Activated CD8-positive, alpha-beta T cell treated with anti-CD3 and anti-CD28 coated beads, Interleukin-2, amount 10 ng/mL, durations not matched to agents 7 days and 5 days (primary cell): ENCODE measurements around the gene KIF26B. TPM values are rescaled to one million over a fixed set of nuclear protein-coding genes. Genes with fewer than 3 reads are reported as not detected.

Experiments
- ATAC-seq: fragments of 150-1000 bp; cut with Tn5 transposase; one replicate; pipeline ENCODE4 v1.10.0; 2021; ENCODE audit warnings: moderate library complexity
- CTCF ChIA-PET: fragments of 350-600 bp; sonication (Branson Sonifier 250); formaldehyde crosslinking; loops from one replicate; lab custom pipeline; 2021; ENCODE audit warnings: antibody characterized with exemption; lab: Charles Lee
- POLR2A ChIA-PET: fragments of 350-600 bp; sonication (Branson Sonifier 250); formaldehyde crosslinking; loops from one replicate; lab custom pipeline; 2021; ENCODE audit warnings: antibody characterized with exemption; lab: Charles Lee
- DNase-seq: peaks from one replicate; pipeline ENCODE4 v3.0.0-alpha.2; 2020
- H3K27ac Mint-ChIP-seq: one replicate; pipeline ENCODE4 v1.8.0; 2021; ENCODE audit warnings: mild to moderate bottlenecking, mixed read lengths
- H3K27me3 Mint-ChIP-seq: one replicate; pipeline ENCODE4 v1.8.0; 2021; ENCODE audit warnings: low read depth, mixed read lengths
- H3K36me3 Mint-ChIP-seq: one replicate; pipeline ENCODE4 v1.8.0; 2021; ENCODE audit warnings: low read depth, mixed read lengths
- H3K4me1 Mint-ChIP-seq: one replicate; pipeline ENCODE4 v1.8.0; 2021; ENCODE audit warnings: low read depth, mixed read lengths
- H3K4me3 Mint-ChIP-seq: one replicate; pipeline ENCODE4 v1.8.0; 2021; ENCODE audit warnings: mild to moderate bottlenecking, mixed read lengths
- H3K9me3 Mint-ChIP-seq: one replicate; pipeline ENCODE4 v1.8.0; 2022; ENCODE audit warnings: mixed read lengths; ENCODE audit not compliant: insufficient read depth
- total RNA-seq, 2 experiments: library from RNA; stranded (reverse); gene quantifications; one replicate each; pipeline ENCODE4 v1.2.3, GENCODE V29; 2021

Gene KIF26B
- total RNA-seq, 2 experiments from 2014 or later: 0.03 to 0.08 TPM

GRCh38 chr1:245277276-245277675 lies 122.5 kb downstream of the KIF26B start:
- ATAC-seq (no peak), DNase-seq (peak; percentile 31)
- H3K4me1 Mint-ChIP-seq: no peaks in the 10 kb centered on the region
- H3K36me3 Mint-ChIP-seq: no peaks in the 10 kb centered on the region
- H3K4me3 Mint-ChIP-seq: no peak overlapping the region
- POLR2A ChIA-PET: no interaction called here
- CTCF ChIA-PET: no interaction called here
- no peaks in the 10 kb centered on the region for H3K9me3 Mint-ChIP-seq
- peaks cover 13% of the 10 kb centered on the region for H3K27me3 Mint-ChIP-seq
- no peak overlapping the region for H3K27ac Mint-ChIP-seq

- Mint-ChIP-seq H3K9me3 (no peaks in the 10 kb centered on the region), H3K4me1 (no peaks in the 10 kb centered on the region), H3K36me3 (no peaks in the 10 kb centered on the region), H3K27me3 (peaks cover 5% of the 10 kb centered on the region), H3K4me3 (no peak overlapping the region), H3K27ac (no peak overlapping the region)
- ChIA-PET CTCF (no interaction called here), POLR2A (no interaction called here)
- DNase-seq (no peak), ATAC-seq (no peak)
These were observed 124.1 kb downstream of the KIF26B start for GRCh38 chr1:245278846-245279245.

GRCh38 chr1:245279346-245279745 lies 124.6 kb downstream of the KIF26B start:
- Mint-ChIP-seq H3K4me3 (no peak overlapping the region), H3K36me3 (no peaks in the 10 kb centered on the region), H3K4me1 (no peaks in the 10 kb centered on the region), H3K27me3 (peaks cover 5% of the 10 kb centered on the region), H3K9me3 (no peaks in the 10 kb centered on the region), H3K27ac (no peak overlapping the region)
- ChIA-PET POLR2A (no interaction called here), CTCF (no interaction called here)
- ATAC-seq (no peak), DNase-seq (no peak)

- no peaks in the 10 kb centered on the region for H3K4me1 Mint-ChIP-seq
- no peak overlapping the region for H3K27ac Mint-ChIP-seq
- ATAC-seq: no peak
- no peak for DNase-seq
- no peaks in the 10 kb centered on the region for H3K27me3 Mint-ChIP-seq
- no peak overlapping the region for H3K4me3 Mint-ChIP-seq
- CTCF ChIA-PET: no interaction called here
- no peaks in the 10 kb centered on the region for H3K36me3 Mint-ChIP-seq
- H3K9me3 Mint-ChIP-seq: no peaks in the 10 kb centered on the region
- POLR2A ChIA-PET: no interaction called here
These were observed 128.2 kb downstream of the KIF26B start for GRCh38 chr1:245283001-245283400.

- ChIA-PET CTCF (no interaction called here), POLR2A (no interaction called here)
- ATAC-seq (no peak), DNase-seq (no peak)
- Mint-ChIP-seq H3K4me3 (no peak overlapping the region), H3K36me3 (no peaks in the 10 kb centered on the region), H3K4me1 (no peaks in the 10 kb centered on the region), H3K27me3 (no peaks in the 10 kb centered on the region), H3K27ac (no peak overlapping the region), H3K9me3 (no peaks in the 10 kb centered on the region)
These were observed 130.4 kb downstream of the KIF26B start for GRCh38 chr1:245285168-245285567.

GRCh38 chr1:245288796-245289195 lies 134.0 kb downstream of the KIF26B start:
- DNase-seq (no peak), ATAC-seq (no peak)
- POLR2A ChIA-PET: no interaction called here
- Mint-ChIP-seq H3K27ac (no peak overlapping the region), H3K27me3 (no peaks in the 10 kb centered on the region), H3K9me3 (no peaks in the 10 kb centered on the region), H3K4me3 (no peak overlapping the region), H3K36me3 (no peaks in the 10 kb centered on the region), H3K4me1 (no peaks in the 10 kb centered on the region)
- CTCF ChIA-PET: no interaction called here

- Mint-ChIP-seq H3K36me3 (no peaks in the 10 kb centered on the region), H3K9me3 (no peaks in the 10 kb centered on the region), H3K27me3 (no peaks in the 10 kb centered on the region), H3K4me3 (no peak overlapping the region), H3K4me1 (no peaks in the 10 kb centered on the region), H3K27ac (no peak overlapping the region)
- POLR2A ChIA-PET: no interaction called here
- no peak for ATAC-seq
- DNase-seq: no peak
- CTCF ChIA-PET: no interaction called here
These were observed 136.1 kb downstream of the KIF26B start for GRCh38 chr1:245290836-245291235.

GRCh38 chr1:245291351-245291750 lies 136.6 kb downstream of the KIF26B start:
- ChIA-PET POLR2A (interaction anchor here (0.6 kb wide), 1 partner anchor 30 kb away, joined by 3 read pairs; no protein-coding TSS in a partner anchor), CTCF (no interaction called here)
- Mint-ChIP-seq H3K27ac (no peak overlapping the region), H3K27me3 (no peaks in the 10 kb centered on the region), H3K4me3 (no peak overlapping the region), H3K9me3 (no peaks in the 10 kb centered on the region), H3K4me1 (no peaks in the 10 kb centered on the region), H3K36me3 (no peaks in the 10 kb centered on the region)
- ATAC-seq: no peak
- no peak for DNase-seq

- no peaks in the 10 kb centered on the region for H3K4me1 Mint-ChIP-seq
- ChIA-PET CTCF (no interaction called here), POLR2A (interaction anchor here (0.6 kb wide), 1 partner anchor 29 kb away, joined by 3 read pairs; no protein-coding TSS in a partner anchor)
- no peak overlapping the region for H3K27ac Mint-ChIP-seq
- H3K9me3 Mint-ChIP-seq: no peaks in the 10 kb centered on the region
- DNase-seq (no peak), ATAC-seq (no peak)
- no peak overlapping the region for H3K4me3 Mint-ChIP-seq
- no peaks in the 10 kb centered on the region for H3K36me3 Mint-ChIP-seq
- no peaks in the 10 kb centered on the region for H3K27me3 Mint-ChIP-seq
These were observed 137.4 kb downstream of the KIF26B start for GRCh38 chr1:245292141-245292540.

GRCh38 chr1:245292553-245292952 lies 137.8 kb downstream of the KIF26B start:
- no peak for ATAC-seq
- H3K27ac Mint-ChIP-seq: no peak overlapping the region
- H3K9me3 Mint-ChIP-seq: no peaks in the 10 kb centered on the region
- no peak for DNase-seq
- H3K27me3 Mint-ChIP-seq: no peaks in the 10 kb centered on the region
- H3K4me1 Mint-ChIP-seq: no peaks in the 10 kb centered on the region
- H3K36me3 Mint-ChIP-seq: no peaks in the 10 kb centered on the region
- H3K4me3 Mint-ChIP-seq: no peak overlapping the region
- CTCF ChIA-PET: no interaction called here
- POLR2A ChIA-PET: no interaction called here

GRCh38 chr1:245294020-245294419 lies 139.2 kb downstream of the KIF26B start:
- Mint-ChIP-seq H3K9me3 (no peaks in the 10 kb centered on the region), H3K27ac (no peak overlapping the region), H3K4me3 (no peak overlapping the region), H3K27me3 (no peaks in the 10 kb centered on the region), H3K4me1 (no peaks in the 10 kb centered on the region), H3K36me3 (no peaks in the 10 kb centered on the region)
- POLR2A ChIA-PET: no interaction called here
- DNase-seq (no peak), ATAC-seq (no peak)
- CTCF ChIA-PET: no interaction called here

- Mint-ChIP-seq H3K4me3 (no peak overlapping the region), H3K9me3 (no peaks in the 10 kb centered on the region), H3K27me3 (peaks cover 1% of the 10 kb centered on the region), H3K27ac (no peak overlapping the region), H3K4me1 (no peaks in the 10 kb centered on the region), H3K36me3 (no peaks in the 10 kb centered on the region)
- ChIA-PET CTCF (no interaction called here), POLR2A (no interaction called here)
- no peak for DNase-seq
- ATAC-seq: no peak
These were observed 144.0 kb downstream of the KIF26B start for GRCh38 chr1:245298781-245299180.

GRCh38 chr1:245301162-245301580 lies 146.4 kb downstream of the KIF26B start:
- CTCF ChIA-PET: no interaction called here
- Mint-ChIP-seq H3K4me3 (no peak overlapping the region), H3K27me3 (peaks cover 1% of the 10 kb centered on the region), H3K36me3 (no peaks in the 10 kb centered on the region), H3K9me3 (no peaks in the 10 kb centered on the region), H3K27ac (no peak overlapping the region), H3K4me1 (no peaks in the 10 kb centered on the region)
- DNase-seq (no peak), ATAC-seq (no peak)
- POLR2A ChIA-PET: no interaction called here
